Measurements from ENCODE around the gene LCN6.
A peak's percentile ranks its signal among the peaks of the same experiment; 100 is the strongest.
"Not testable (repeated sequence)": the region's sequence is repeated elsewhere in the genome, so short reads cannot be mapped to it uniquely, and the experiment has no call there.

The LCN6 gene

DNA sequence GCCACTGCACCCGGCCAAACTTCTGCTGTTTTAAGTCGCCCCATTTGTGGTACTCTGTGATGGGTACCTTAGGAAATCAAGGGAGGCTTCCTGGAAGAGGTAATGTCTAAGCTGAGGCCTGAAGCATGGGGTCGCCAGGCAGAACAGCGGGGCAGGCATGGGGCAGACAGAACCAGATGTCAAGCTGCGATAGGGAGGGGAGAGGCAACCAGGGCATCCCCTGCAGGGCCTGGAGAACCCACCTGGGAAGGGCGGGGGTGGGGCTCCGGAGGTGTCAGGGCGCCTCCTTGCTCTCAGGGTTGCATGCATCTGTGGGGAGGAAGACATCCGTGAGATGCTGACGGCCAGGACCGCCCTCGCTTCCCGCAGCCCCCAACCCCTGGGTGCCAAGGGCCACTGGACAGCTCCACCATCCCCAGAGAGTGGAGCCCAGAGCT, 13.2 kb upstream of the LCN6 start:
- TF ChIP-seq, protein P1, sequence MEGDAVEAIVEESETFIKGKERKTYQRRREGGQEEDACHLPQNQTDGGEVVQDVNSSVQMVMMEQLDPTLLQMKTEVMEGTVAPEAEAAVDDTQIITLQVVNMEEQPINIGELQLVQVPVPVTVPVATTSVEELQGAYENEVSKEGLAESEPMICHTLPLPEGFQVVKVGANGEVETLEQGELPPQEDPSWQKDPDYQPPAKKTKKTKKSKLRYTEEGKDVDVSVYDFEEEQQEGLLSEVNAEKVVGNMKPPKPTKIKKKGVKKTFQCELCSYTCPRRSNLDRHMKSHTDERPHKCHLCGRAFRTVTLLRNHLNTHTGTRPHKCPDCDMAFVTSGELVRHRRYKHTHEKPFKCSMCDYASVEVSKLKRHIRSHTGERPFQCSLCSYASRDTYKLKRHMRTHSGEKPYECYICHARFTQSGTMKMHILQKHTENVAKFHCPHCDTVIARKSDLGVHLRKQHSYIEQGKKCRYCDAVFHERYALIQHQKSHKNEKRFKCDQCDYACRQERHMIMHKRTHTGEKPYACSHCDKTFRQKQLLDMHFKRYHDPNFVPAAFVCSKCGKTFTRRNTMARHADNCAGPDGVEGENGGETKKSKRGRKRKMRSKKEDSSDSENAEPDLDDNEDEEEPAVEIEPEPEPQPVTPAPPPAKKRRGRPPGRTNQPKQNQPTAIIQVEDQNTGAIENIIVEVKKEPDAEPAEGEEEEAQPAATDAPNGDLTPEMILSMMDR (conservative IDR thresholded peaks at IDR 0.05; ENCODE audit: low read depth, low read length) = no peak
- DNase-seq (ENCODE audit: low read depth) = no peak
- H3K4me3 ChIP-seq (ENCODE audit: low read depth, low read length) = no peak overlapping the region

DNA sequence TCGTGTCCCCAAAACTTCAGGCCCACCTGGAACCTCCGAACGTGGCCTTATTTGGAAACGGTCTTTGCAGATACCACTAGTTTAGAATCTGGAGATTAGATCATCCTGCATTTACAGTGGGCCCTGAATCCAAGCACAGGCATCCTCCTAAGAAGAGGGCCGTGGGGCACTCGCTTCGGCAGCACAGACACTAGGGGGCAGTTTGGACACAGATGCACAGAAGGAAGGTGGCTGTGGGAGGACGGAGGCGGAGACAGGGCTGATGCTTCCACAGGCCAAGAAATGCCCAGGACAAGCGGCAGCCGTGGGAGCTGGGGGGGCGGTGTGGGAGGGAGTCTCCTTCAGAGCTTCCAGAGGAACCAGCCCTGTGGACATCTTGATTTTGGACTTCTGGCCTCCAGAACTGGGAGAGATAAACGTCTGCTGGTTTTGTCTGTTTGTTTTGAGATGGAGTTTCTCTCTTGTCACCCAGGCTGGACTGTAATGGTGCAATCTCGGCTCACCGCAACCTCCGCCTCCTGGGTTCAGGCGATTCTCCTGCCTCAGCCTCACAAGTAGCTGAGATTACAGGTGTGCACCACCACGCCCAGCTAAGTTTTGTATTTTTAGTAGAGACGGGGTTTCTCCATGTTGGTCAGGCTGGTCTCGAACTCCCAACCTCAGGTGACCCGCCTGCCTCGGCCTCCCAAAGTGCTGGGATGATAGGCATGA, 12.7 kb upstream of the LCN6 start:
- H3K4me3 ChIP-seq (ENCODE audit: low read depth, low read length) = not testable (repeated sequence)
- peak; percentile 78 for DNase-seq (ENCODE audit: low read depth)
- TF ChIP-seq, protein P1 (conservative IDR thresholded peaks at IDR 0.05; ENCODE audit: low read depth, low read length) = peak; percentile 80

DNA sequence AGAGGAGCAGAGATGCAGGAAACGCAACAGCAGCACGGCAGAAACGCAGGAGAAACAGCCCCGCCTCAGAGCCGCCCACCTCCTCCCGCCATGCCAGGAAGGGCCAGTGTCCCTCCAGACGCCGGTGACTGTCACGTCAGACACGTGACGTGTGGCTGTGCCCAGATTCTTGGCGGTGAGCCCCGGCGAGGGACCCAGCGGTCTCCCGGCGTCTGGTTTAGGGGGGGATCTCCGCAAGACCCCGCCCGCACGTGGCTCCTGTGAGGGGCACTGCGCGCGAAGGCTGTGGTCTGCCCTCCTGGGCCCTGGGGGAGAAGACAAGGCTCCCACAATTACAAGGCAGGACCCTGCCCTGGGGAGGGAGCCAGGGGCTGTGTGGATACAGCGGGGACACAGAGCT, 12.1 kb upstream of the LCN6 start:
- H3K4me3 ChIP-seq (ENCODE audit: low read depth, low read length) = no peak overlapping the region
- no peak for DNase-seq (ENCODE audit: low read depth)
- TF ChIP-seq, protein P1 (conservative IDR thresholded peaks at IDR 0.05; ENCODE audit: low read depth, low read length) = no peak

DNA sequence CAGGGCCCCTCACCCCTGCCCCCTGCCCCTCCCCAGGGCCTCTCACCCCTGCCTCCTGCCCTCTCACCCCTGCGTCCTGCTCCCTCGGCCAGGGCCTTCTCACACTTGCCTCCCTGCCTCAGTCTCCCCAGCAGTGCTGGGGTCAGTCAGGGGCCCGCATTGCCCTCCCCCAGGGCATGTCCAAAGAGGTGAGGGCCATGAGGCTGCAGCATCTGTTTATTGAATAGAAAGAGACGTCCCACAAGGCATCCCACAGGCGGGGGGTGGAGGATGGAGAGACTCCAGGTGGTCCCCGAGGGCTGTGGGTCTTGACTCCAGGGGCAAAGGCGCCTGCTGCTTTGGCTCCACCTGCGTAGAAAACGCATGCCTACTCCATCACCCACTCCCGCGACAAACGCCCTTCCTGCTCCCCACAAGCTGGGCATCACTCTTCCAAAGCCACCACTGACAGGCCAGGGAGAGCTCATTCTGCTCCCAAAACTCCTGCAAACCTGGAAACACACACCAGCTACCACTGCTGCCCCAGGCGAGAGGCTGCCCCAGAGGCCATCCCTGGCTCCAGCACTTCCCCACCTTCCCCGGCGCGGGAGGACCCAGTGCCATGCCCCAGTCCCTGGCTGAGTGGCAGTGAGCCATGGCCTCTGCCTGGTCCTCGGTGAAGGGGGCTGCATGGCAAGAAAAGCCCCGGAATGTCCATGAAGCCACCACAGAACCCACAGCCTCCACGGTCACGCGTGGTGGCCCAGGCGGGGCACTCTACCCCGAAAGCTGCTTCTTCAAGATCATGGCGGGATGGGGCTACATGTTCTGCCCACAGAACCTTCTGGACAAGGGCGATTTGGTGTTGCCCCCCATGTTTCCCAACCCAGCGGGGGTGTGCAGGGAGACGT, 11.4 kb upstream of the LCN6 start:
- DNase-seq (ENCODE audit: low read depth) = no peak
- TF ChIP-seq, protein P1 (conservative IDR thresholded peaks at IDR 0.05; ENCODE audit: low read depth, low read length) = no peak
- no peak overlapping the region for H3K4me3 ChIP-seq (ENCODE audit: low read depth, low read length)

DNA sequence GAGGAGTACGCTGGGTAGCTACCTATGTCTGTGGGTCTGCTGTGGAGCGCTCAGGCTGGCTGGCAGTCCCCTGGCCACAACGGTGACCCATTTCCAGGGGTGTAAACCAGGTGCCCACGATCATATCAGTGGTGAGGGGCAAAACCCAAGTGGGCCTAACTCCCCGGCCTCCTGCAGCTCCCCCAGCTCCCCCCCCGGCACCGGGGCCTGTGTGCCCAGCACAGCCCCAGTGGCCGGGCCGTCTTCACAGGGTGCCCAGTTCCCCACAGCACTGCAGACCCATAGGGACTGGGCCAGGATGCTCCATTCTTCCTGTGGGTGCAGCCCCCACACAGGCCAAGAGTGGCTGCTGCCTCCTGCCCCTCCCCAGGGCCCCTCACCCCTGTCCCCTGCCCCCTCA, 10.7 kb upstream of the LCN6 start:
- DNase-seq (ENCODE audit: low read depth) = no peak
- no peak overlapping the region for H3K4me3 ChIP-seq (ENCODE audit: low read depth, low read length)
- TF ChIP-seq, protein P1 (conservative IDR thresholded peaks at IDR 0.05; ENCODE audit: low read depth, low read length) = no peak

DNA sequence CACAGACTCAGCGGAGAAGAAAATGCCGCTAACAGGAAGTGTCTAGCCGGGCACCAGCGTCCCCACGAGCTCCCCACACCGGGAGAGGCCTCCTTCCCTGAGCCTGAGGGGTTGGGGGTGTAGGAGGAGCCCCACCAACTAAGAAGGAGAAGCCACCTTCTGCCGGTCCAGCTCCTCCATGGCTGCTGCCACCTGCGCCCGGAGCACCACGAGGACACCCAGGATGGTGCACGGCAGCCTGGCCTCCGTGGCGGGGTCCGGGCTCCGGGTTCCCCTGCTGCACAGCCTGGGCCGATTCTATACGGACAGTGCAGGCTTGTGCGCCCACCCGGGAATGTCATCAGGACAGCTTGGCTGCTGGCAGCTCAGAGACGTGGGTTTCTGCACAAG, 9.4 kb upstream of the LCN6 start:
- H3K4me3 ChIP-seq (ENCODE audit: low read depth, low read length) = no peak overlapping the region
- DNase-seq (ENCODE audit: low read depth) = no peak
- TF ChIP-seq, protein P1 (conservative IDR thresholded peaks at IDR 0.05; ENCODE audit: low read depth, low read length) = no peak

Measured in choroid plexus epithelial cell (primary cell).